ENCODE results near the gene RBM43.
"Not testable (repeated sequence)": the region's sequence is repeated elsewhere in the genome, so short reads cannot be mapped to it uniquely, and the experiment has no call there.

RBM43 gene

GRCh38 chr2:151267537-151267936 lies 5.9 kb upstream of the RBM43 start:
- no peak for DNase-seq

- DNase-seq: peak; percentile 95
These were observed 4.3 kb upstream of the RBM43 start for GRCh38 chr2:151265991-151266390.

- DNase-seq: no peak
These were observed 2.6 kb upstream of the RBM43 start for GRCh38 chr2:151264157-151264825.

- no peak for DNase-seq
These were observed 966 bp upstream of the RBM43 start for GRCh38 chr2:151262629-151263028.

GRCh38 chr2:151261977-151262291 lies 271 bp upstream of the RBM43 start:
- no peak for DNase-seq

GRCh38 chr2:151260573-151261230 lies 961 bp downstream of the RBM43 start:
- no peak for DNase-seq

- peak; percentile 87 for DNase-seq
These were observed 3.5 kb downstream of the RBM43 start for GRCh38 chr2:151258121-151258520.

- DNase-seq: no peak
These were observed 9.0 kb downstream of the RBM43 start for GRCh38 chr2:151252646-151253045.

- no peak for DNase-seq
These were observed 10.7 kb downstream of the RBM43 start for GRCh38 chr2:151251012-151251411.

- no peak for DNase-seq
These were observed 14.2 kb downstream of the RBM43 start for GRCh38 chr2:151247432-151247831.

- DNase-seq: no peak
These were observed 15.5 kb downstream of the RBM43 start for GRCh38 chr2:151246152-151246551.

- no peak for DNase-seq
These were observed 18.2 kb downstream of the RBM43 start for GRCh38 chr2:151243468-151243867.

- DNase-seq: no peak
These were observed 20.4 kb downstream of the RBM43 start for GRCh38 chr2:151241224-151241623.

- DNase-seq: no peak
These were observed 21.2 kb downstream of the RBM43 start for GRCh38 chr2:151240433-151240832.

GRCh38 chr2:151239624-151240023 lies 22.0 kb downstream of the RBM43 start:
- DNase-seq: no peak

GRCh38 chr2:151238527-151239487 lies 22.9 kb downstream of the RBM43 start:
- DNase-seq: peak; percentile 81

- no peak for DNase-seq
These were observed 24.1 kb downstream of the RBM43 start for GRCh38 chr2:151237422-151238025.

- DNase-seq: not testable (repeated sequence)
These were observed 27.9 kb downstream of the RBM43 start for GRCh38 chr2:151233760-151234159.

- DNase-seq: not testable (repeated sequence)
These were observed 28.4 kb downstream of the RBM43 start for GRCh38 chr2:151233288-151233687.

GRCh38 chr2:151230627-151231140 lies 31.0 kb downstream of the RBM43 start:
- no peak for DNase-seq

GRCh38 chr2:151228847-151229512 lies 32.7 kb downstream of the RBM43 start:
- DNase-seq: no peak

- DNase-seq: peak; percentile 28
These were observed 44.3 kb downstream of the RBM43 start for GRCh38 chr2:151217343-151217742.

All from NCI-H2171 treated with DMSO at 0.1 percent for 48 hours (cell line).